ENCODE data around the gene PKNOX2. TPM values are rescaled to one million over a fixed set of nuclear protein-coding genes. Genes with fewer than 3 reads are reported as not detected.

The PKNOX2 gene
- total RNA-seq, 1 donor from 2014 or later, result 12.3 TPM

DNA sequence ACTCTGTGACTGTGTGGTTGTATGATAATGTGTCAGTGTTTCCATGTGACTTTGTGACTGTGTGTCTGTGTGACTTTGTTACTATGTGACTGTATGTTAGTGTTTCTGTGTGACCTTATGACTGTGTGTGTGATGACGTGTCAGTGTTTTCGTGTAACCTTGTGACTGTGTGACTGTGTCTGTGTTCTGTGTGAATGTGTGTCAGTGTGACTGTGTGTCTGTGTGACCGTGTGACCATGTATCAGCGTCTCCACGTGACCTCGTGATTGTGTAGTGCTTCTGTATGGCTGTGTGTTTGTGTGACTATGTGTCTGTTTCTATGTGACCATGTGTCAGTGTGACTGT is 9.5 kb upstream of the PKNOX2 start:
- no peak for DNase-seq

DNA sequence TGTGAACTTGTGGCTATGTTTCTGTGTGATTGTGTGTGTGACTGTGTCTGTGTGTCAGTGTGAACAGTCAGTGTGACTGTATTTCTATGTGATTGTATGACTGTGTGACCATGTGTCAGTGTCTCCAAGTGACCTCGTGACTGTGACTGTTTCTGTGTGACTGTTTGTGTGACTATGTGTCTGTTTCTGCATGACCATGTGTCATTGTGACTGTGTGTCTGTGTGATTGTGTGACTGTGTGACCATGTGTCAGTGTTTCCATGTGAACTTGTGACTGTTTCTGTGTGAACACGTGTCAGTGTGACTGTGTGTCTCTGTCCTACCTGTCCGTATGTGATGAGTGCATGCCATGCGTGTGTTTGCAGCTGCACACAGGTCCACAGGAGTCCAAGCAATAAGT is 8.8 kb upstream of the PKNOX2 start:
- DNase-seq, result no peak

DNA sequence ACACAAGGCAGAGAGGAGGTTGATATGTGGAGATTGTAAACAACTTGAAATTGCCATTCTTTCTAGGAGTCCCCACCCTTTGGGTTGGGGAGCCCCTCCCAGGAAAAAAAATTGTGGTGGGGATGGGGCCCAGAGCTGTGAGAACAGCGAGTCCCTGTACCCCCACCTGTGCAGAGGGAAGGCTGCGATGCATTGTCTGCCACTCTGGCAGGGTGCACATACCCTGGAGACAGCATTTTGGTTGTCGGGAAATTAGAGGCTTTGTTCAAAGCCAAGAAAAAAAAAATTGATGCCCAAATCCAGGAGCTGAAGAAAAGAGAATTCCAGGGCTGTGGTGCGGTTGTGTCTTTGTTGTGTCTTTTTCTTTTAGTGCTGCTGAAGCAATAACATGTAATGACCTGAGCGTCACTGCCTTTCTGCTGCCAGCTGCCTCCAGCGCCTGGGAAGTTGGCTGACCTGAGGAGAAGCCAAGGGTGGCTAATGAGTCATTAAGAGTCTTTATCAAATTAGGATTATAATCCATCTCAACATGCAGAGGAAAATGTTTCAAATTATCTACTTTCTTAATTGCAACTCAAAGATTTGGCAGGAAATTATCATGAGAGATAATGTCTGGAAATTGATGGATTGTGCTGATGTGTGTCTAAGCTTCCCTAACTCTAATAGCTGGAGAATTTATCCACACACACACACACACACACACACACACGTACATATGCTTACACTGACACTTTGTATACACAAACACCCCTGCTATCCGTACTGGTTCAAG is 8.0 kb upstream of the PKNOX2 start:
- no peak for DNase-seq

DNA sequence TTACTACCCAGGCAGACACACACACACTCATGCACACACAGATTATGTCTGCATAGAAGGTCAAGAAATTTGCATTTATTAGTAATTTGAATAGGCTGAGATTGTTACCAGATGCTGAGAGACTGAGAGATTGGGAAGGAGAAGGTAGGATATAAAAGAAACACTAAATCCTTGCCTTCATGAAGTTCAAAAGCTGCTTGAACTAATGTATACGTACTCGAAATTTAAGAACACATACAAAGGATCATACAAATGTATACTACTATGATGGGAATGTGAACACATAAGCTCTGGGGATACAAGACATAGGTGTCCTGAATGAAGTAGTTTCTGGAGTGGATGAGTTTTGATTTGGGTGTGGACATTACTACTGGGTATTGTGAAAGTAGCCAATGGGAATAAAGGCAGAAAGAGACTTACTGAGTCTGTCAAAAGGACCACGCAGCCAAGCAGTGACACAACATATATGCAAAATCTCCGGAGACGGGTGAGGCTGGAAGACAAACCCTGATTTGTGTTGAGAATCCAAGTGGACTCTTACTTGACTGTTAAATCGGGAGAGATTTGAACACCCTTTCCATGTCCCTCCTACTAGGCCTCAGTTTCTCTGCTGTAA is 7.3 kb upstream of the PKNOX2 start:
- DNase-seq, result no peak

DNA sequence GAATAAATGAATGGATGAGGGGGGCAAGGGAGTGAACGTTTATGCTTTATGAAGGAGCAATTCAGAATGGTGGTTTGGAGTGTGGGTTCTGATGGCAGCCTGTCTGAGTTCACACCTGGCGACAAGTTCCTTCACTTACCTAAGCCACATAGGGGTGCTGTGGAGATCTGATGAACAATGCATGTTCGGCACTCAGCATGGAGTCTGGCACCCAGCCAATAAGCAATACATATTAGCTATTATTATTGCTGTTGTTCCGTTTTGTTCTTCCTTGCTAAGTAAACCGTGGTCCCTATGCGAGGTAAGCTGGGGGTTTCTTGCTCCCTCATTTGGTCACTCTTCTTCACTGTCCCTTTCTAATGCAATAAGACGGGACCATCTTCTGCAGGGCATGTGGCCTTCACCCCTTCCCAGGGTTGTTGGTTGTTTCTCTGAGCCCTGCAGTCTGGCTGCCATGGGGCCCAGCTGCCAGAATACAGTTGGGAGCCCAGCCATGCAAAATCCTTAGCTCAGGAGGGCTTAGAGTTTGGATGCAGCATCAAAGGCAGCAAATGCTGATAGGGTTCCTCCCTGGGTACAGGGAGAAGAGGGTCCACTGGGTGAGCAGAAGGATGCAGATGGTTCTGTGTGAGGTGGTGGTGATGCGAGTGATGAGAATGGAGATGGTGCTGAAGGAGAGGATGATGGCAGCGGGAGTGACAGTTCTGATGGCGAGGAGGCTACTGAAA is 6.4 kb upstream of the PKNOX2 start:
- no peak for DNase-seq

DNA sequence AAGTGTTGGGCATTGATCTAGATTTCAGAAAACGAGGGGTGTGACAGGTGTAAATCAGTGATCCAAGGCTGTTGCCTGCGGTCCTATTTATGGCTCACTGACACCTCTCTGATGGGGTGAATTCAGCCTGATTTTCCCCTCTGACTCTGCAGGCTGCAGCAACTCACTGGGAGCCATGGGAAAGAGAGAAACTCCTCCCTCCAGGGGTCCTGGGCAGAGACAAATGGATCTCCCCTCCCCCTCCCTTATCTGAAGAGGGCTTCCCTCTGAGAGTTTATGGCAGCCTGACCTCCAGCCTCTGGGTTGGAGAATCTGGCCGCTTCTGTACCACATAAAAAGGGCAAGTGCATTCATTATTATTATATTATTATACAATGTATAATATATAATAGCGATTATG is 1.8 kb upstream of the PKNOX2 start:
- DNase-seq, result no peak

DNA sequence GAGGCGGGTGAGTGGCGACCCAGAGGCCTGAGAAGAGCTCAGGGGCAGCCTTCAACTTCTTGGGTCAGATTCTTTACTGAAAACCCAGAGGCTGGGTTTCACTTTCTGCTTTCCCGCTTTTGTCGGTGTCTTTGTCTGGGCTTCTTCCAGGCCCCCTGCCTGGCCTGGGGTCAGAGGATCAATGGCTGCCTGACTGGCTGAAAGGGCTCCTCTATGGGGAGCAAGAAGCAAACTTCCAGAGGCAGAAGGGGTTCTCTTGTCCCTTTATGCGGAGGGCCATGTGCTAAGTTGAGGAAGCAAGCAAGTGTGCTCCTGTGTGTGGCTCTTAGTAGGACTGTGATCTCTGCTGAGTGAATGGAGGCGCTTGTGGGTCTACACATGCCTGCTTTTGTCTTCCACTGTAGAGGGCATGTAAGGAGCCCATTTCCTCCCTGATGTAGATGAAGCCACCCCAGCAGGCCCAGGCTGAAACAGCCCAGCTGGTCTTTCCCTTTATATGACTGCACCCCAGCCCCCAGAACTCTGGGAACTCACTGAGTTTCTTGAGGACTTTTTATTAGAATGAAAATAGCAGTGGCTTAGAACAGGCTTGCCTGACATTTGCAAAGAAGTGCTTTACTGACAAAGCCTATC is 1.0 kb upstream of the PKNOX2 start:
- DNase-seq, result no peak

DNA sequence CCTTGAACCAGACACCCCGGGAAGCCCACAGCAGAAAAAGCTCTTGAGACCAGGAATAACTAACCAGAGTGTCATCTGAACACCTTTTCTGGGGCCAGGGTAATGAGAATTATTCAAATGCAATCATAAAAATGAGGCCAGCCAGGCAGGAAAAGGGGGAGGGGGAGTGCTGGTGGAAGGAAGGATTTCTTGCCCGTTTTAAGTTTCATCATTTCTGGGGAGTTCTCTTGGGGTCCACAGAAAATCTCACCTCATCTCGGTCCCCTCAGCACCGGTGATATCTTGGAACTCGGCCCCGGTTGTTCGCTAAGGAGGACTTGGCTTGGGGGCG is 495 bp upstream of the PKNOX2 start:
- no peak for DNase-seq

DNA sequence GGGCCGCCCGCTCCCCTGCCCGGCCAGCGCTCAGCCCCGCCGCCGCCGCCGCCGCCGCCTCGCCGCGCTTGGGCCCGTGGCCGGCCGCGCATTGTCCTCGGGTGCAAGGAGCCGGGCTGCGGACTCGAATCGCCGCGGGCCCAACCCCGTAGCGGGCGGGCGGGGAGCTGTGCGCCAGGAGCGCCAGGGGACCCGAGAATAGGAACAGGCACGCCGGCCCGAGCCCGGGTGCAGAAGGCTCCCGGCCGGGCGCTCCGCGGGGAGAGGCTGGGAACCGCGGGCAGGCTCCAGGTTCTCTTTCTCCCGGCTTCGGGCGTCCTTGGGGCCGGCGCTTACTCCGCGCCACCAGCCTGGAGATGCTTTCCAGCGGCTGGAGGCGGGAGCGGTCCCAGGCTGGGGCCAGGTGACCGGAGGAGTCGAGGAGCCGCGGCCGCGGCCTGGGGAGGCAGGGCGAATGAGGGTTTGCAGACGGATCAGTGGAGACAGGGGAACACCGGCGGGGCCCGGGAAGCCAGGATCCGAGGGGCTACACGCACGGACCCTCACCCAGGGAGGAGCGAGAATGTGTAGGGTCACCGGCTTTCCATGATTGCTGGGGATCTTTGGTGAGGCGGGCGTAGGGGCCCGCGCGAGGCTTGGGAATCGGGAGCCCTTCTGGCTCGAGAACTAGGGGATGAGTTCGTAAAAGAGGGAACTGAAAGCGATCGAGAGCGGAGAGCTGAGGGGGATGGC is 726 bp downstream of the PKNOX2 start:
- DNase-seq, result peak; percentile 57

DNA sequence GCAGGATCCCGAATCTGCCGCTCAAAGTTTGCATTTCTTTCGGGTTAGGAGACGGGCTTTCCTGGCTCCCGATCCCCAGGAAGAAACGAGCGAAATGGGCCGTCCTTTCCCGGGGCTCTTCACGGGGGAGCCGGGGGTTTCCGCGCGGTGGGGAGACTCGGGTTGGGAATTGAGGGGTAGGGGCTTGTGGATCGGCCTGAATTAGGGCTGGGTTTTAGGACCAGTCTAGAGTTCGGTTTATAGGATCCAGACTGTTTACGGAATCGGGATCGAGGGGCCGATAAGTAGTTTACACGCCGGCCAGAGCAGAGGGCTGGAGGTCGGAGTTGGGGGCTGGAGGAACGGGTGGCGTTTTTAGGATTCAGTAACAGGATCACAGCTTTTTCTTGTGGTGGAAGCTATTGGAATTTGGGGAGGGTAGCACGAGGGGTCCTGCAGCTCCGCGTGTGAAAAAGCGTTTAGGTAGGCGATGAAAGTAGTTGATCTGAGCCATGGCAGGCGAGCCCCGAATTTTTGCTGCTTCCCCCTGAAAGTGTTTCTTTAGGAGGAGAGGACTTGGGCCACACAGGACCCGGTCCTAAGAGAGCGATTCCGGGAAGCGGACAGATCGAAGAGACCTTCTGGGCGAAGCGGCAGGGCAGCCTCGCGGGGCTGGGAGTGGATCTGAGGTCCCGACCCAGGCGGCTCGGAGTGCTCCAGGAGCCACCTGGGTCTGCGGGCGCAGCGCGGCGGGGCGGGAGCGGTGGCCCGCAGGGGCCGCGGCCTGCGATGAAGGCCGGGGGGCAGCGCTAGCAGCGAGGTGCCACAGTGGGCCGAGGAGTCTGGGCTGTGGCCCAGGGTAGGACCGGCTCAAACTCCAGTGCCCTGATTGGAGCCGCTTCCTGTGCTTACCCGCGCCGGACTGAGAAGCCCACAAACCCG is 1.6 kb downstream of the PKNOX2 start:
- DNase-seq, result peak; percentile 48

DNA sequence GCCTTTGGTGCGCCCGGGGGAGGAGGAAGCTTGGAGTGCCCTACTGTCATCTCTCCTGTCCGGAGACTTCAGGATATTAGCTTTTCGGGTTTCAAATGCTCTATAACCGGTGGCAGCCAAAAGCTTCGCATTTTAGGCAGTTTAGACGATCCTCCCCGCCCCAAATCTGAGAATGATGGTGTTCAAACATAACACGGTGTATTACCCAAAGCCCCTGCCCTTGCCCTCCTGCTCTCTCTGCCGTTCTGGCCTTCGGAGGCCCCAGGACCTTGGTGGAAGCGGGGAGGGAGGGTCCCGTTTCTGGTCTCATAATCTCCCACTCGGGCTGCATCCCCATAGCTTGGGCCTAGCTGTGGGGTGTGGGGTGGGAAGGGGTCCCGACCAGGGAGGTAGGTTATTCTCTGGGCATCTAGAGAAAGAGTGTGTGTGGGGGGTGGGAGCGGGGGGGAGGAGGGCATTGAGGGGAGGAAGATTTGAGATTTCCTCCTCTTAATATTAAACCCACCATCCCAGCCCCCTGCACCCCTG is 2.3 kb downstream of the PKNOX2 start:
- no peak for DNase-seq

DNA sequence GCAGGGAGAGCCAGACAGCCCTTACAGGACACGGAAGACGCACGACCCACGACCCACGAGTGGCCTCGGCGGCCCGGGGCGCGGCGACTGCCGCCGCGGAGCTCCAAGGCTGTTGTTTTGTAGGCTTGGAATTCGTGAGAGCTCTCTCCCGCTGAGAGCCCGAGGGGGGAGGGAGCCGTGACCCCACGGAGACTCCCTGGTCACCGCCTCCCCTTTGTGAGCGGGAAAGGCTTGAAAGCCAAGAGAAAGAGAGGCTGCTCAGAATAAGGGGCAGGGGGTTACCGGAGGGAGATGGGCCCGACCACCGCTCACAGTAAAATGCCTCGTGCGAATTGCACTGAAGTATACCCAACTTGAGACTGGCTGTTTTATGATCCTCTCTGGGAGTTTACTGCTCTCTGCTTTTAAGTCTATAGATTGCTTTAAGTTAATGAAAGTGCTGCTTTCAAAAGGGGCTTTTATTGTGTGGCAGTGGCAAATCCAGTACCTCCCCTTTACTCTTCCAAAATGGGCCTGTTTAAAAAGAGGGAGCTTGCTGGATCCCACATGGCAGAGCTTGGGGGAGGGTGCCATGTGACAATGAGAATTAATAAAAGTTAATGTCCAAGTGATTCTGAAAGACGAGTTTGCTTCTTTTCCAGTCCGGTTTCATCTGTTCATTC is 2.9 kb downstream of the PKNOX2 start:
- DNase-seq, result peak; percentile 60

DNA sequence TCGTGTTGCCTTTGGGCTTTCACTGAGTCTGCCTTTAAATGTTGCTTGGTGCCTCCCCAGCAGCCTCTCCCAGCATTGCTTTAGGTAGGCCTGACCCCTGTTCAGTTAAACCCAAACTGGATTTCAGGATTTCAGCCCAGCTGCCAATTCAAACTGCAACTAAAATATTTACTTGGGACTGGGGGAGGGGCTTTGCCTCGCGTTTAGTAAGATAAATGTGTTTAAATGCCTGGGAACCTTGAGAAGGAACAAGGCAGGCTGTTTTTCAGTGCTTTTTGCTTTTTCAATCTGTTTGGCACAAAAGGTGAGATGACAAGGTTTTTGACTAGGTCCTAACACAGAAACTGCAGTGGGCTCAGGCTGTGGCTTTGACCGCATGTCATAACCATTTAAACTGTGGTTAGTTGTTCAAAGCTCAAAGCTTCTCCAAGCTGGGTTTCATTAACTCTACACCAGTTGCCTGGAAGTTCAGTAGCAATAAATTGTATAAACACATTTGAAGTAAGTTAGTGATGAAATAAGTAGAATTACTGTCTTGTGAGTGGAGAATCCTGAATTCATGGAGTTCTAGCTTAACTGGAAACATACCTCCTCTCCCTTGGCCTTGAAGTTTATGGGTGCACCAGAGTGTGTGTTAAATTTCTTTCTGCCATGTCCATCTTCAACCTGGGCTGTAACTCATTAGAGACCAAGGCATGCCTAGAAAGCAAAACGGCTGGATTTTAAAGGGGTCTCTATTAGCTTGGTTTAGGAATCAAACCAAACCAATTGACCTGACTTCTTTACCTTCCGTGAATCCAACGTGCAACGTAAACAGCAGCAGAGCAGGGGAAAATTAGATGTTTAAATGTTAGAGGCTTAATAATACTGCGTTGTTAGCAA is 3.6 kb downstream of the PKNOX2 start:
- DNase-seq, result peak; percentile 66

DNA sequence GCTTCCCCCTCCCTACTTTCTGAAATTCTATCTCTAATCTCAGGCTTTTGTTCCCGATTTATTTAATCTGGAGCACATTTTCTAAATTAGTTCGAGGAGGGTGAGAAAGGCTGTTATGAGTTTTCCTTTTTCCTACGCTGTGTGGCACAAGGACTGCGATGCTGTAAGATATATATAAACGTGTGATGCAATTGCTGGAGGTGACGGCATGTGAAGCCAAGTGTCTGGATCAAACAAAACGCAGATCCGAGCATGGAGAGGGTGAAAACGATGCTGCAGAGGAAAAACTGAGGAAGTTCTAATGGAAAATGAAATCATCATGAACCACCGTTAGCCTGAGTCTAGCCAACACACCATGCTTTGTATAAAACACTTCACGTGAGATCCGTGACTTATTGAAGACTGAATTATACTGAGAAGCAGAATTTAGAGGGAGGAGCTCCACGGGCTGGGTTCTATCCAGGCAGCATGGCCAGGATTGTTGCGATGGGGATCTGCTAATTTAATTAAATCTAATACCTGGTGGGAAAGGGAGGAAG is 4.4 kb downstream of the PKNOX2 start:
- DNase-seq, result peak; percentile 70

DNA sequence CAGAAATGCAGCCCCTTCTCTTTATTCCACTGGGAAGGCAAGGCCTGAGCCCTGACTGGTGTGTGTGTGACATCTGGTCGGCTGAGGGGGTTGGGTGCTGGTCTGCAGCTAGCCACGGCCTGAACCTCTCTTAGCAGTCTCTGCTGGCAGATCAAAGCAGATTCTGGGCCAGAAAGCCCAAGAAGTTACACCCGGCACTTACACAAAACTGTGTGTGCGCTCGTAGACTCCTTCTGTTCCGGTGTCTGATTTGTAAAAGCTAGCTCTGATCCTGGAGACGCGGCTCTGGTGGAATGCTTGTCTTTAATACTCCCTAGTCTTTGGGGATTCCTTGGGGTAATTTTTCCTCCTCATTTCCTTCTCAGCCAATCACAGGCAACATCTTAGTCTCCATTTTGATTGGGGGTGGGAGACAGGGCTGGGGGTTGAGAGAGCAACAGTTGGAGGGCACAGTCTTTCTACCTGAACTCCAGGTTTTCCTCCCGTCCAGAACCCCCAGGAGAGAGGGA is 5.5 kb downstream of the PKNOX2 start:
- peak; percentile 67 for DNase-seq

DNA sequence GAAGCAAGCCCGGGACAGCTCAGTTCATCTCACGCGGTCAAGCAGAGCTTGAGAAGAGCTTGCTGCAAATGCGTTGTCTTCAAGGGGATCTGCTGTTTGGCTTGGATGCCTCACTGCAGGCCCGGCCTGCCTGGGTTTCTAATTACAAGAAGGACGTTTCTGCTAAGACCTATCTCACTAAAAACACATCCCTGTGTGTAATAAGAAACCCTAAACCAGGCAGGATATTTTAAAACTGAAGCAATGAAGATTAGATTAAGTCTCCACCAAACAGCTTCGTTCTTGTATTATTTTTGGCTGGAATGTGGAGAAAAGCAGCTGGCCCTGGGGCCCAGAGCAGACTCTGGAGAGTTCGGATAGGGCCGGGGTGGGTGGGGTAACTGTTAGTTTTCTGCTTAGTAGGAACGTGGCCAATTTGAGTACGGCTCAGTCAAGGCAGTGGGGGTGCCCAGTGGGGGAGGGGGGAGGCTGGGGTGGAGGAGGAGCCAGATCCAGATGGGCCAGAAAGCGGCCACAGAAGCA is 6.0 kb downstream of the PKNOX2 start:
- DNase-seq, result peak; percentile 90

DNA sequence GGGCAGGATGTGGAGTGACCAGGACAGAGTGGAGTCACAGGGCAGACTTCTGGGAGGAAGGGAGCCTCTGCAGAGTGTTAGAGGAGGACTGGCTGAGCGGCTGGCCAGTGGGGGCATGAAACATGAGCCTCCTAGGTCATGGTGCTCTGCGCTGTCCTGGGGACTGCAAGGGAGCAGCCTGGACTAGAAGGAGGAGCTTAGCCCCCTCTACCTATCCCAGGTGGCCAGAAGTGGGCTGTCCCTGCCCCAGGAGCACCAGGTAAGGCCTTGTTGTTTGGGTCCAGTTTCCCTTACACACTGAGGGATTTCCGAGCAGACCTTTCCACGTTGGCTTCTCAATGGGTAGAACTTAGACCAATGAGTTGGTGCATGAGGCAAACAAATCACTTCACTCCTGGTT is 7.4 kb downstream of the PKNOX2 start:
- no peak for DNase-seq

DNA sequence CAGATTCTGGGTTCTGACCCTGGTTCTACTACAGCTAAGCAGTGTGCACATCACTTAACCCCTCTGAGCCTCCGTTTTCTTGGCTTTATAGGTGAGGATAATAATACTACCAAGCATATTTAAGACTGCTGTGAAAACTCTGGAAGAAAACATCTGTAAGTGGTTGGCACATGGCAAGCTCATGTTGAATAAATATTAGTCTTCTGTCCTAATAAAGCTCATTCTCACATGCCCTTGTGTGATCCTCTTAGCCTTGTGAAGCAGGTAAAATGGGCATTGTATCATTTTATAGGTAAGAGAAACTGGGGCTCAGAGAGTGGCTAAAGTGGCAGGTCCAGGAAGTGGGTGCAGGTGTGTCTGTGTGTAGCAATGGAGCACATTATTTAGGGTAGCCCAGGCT is 8.5 kb downstream of the PKNOX2 start:
- no peak for DNase-seq

DNA sequence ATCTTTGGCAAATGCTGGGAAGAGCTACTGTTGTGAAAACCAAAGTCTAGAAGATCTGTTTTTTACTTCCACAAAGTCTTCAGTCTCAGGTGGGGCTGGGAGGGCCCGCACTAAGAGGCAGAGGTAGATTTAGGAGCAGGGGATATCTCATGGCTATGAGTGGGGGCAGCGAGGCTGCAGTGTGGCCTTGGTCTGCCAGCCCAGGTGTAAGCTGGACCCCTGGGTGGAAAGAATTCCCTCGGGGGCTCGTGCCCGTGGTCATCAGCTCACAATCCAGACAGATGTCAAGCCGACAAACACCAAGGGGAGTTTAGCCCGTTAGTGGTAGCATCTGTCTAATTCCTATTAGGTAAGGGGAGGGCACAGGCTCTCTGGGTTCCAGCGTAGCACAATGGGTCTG is 9.0 kb downstream of the PKNOX2 start:
- no peak for DNase-seq
